Measurements from ENCODE around the gene PRKAG2. TPM values are rescaled to one million over a fixed set of nuclear protein-coding genes. Genes with fewer than 3 reads are reported as not detected.

PRKAG2 gene
- total RNA-seq, 2 donors from 2014 or later, result 38.3 to 78.5 TPM

DNA sequence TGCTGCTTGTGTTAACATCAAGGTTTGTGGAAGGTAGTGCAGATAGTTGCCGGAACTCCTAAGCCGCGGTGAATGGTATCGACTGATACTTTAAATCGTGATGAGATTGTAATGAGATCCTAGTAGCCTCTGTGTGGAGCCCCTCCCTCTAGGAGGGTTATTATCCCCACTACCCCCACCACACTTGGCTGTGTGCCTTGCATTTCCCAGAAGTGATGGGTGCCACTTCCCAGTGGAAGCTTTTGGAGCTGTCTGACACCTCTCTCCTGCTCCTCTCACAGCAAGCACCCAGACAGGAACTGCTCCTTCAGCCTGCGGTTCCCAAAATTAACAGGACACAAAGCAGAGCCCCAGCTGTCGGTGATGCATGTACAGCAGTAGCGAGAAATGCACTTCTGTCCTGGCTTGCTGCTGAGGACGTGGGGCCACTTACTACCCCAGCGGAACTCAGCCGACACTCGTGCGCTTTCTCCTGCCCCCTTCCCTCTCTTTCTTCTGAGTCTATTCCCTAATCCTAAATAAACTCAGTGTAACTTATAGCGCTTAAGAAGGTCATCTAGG is 52.5 kb downstream of the PRKAG2 start:
- no peaks in the 10 kb centered on the region for H3K9me3 ChIP-seq
- no peak for DNase-seq (ENCODE audit: low spot score)
- no peak overlapping the region for H3K27ac ChIP-seq
- ATAC-seq (ENCODE audit: insufficient number of reproducible peaks, low FRiP score, low read depth), result no peak
- no peaks in the 10 kb centered on the region for H3K27me3 ChIP-seq (replicated peaks; ENCODE audit: insufficient read depth)
- H3K4me1 ChIP-seq (ENCODE audit: control insufficient read depth in 1 of 2, low read depth in 2 of 2), result peaks cover 10 to 18% of the 10 kb centered on the region in 2 donors
- no peaks in the 10 kb centered on the region for H3K36me3 ChIP-seq
- TF ChIP-seq, protein P1, sequence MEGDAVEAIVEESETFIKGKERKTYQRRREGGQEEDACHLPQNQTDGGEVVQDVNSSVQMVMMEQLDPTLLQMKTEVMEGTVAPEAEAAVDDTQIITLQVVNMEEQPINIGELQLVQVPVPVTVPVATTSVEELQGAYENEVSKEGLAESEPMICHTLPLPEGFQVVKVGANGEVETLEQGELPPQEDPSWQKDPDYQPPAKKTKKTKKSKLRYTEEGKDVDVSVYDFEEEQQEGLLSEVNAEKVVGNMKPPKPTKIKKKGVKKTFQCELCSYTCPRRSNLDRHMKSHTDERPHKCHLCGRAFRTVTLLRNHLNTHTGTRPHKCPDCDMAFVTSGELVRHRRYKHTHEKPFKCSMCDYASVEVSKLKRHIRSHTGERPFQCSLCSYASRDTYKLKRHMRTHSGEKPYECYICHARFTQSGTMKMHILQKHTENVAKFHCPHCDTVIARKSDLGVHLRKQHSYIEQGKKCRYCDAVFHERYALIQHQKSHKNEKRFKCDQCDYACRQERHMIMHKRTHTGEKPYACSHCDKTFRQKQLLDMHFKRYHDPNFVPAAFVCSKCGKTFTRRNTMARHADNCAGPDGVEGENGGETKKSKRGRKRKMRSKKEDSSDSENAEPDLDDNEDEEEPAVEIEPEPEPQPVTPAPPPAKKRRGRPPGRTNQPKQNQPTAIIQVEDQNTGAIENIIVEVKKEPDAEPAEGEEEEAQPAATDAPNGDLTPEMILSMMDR (IDR thresholded peaks at IDR 0.05), result no peak
- H3K4me3 ChIP-seq, result no peak overlapping the region

DNA sequence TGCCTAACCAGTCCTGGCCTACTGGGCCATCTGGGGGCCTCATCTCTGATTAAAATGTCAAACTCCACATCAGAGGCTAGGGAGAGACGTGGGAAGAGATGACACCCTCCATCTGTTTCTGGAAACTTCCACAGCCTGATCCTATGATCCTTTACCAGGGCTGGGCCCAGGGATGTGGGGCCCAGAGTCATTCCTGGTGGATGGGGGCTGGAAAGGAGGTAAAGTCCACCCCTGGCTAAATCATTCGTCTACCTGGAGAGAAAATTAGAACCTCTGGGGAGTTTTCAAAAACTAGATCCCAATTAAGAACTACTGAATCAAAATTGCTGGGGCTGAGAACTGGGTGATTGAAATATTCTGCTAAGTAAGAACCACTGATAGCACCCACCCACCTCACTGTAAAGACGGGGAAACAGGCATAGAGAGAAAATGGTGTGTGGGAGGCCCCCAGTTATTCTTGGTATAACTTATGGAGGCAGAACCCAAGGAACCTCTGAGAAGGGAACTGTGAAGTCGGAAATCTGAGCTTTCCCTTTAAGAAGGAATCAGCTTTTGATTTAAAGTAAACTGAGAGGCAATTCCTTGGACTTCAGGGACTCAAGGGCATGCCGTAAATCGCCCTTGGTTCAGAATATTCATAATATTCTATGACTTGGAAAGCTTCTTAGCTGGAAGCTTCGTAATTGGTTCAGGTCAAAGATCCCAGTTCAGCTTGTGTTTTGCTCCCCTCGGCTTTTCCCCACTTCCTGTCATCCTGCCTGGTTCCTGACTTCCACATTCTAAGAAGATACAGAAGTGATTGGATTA is 53.1 kb downstream of the PRKAG2 start:
- no peak for ATAC-seq (ENCODE audit: insufficient number of reproducible peaks, low FRiP score, low read depth)
- no peak overlapping the region for H3K27ac ChIP-seq
- peaks cover 10 to 18% of the 10 kb centered on the region in 2 donors for H3K4me1 ChIP-seq (ENCODE audit: control insufficient read depth in 1 of 2, low read depth in 2 of 2)
- no peaks in the 10 kb centered on the region for H3K9me3 ChIP-seq
- no peak for DNase-seq (ENCODE audit: low spot score)
- H3K4me3 ChIP-seq, result no peak overlapping the region
- TF ChIP-seq, protein P1 (IDR thresholded peaks at IDR 0.05), result no peak
- H3K27me3 ChIP-seq (replicated peaks; ENCODE audit: insufficient read depth), result no peaks in the 10 kb centered on the region
- no peaks in the 10 kb centered on the region for H3K36me3 ChIP-seq

DNA sequence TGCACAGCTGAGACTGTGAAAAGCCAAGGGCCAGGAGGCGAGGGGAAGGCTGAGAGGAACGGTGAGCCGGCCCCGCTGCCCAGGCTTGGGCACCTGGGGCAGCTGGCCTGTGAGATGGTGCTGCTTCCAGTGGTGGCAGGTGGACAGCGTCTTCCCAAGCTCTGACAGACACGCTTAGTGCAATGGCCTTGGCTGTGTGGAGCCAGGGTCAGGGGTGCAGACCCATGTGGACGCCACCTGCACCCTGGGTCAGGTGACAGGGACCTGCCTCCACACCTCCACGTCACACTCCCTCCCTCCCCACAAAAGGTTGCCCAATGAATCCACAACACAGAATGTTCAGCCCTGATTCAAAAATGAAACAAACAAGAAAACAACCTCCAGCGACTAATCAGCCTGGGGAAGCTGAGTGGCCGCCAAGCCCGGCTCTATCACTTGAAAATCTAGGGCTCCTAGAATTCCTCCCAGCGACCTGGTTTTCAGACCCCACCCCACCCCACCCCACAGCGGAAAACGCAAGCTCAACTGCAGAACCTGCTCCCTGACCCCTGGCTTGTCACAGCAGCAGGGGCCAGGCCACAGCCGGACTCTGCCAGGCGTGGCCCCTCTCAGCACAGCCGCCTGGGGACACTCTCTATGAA is 54.3 kb downstream of the PRKAG2 start:
- ATAC-seq (ENCODE audit: insufficient number of reproducible peaks, low FRiP score, low read depth), result no peak
- DNase-seq (ENCODE audit: low spot score), result no peak
- TF ChIP-seq, protein P1 (IDR thresholded peaks at IDR 0.05), result no peak

DNA sequence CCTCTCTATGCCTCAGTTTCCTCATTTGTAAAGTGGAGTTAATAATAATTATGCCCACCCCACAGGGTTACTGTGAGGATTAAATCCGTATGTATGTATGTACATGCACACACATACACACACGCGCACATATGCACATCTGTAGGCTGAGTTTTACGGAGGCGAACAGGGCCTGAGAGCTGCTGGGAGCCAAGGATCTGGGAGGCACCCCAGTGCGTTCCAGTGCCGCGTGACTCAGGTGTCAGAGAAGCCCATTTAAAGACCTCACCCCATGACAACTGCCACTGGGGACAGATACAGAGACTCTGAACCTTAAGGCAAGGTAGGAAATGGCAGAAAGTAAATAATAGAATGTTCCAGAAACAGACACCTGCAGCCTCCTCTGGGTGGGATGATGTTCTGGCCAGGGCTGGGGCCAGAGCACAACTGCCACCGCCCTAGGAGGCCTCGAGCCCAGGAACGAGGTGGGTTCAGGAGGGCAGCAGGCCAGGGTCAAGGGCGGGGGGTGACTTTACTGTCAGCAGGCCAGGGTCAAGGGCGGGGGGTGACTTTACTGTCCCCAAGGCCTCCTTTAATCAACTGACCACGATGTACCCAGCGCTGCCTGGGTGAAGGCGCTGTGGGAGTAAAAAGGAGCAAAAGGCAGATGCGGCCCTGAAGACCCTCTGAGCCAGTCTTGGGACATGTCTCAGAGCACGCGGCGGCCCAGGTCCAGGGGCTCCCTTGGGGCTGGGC is 54.9 kb downstream of the PRKAG2 start:
- ATAC-seq (ENCODE audit: insufficient number of reproducible peaks, low FRiP score, low read depth), result no peak
- no peak for DNase-seq (ENCODE audit: low spot score)

More for the DNA sequence above, 54.3 kb downstream of the PRKAG2 start:
- Histone ChIP-seq H3K4me3 (no peak overlapping the region), H3K4me1 (ENCODE audit: control insufficient read depth in 1 of 2, low read depth in 2 of 2) (peaks cover 10 to 18% of the 10 kb centered on the region in 2 donors), H3K36me3 (no peaks in the 10 kb centered on the region), H3K9me3 (no peaks in the 10 kb centered on the region), H3K27me3 (replicated peaks; ENCODE audit: insufficient read depth) (no peaks in the 10 kb centered on the region), H3K27ac (no peak overlapping the region)

More for the DNA sequence above, 54.9 kb downstream of the PRKAG2 start:
- H3K27ac ChIP-seq, result no peak overlapping the region
- no peaks in the 10 kb centered on the region for H3K9me3 ChIP-seq
- TF ChIP-seq, protein P1 (IDR thresholded peaks at IDR 0.05), result no peak
- no peaks in the 10 kb centered on the region for H3K27me3 ChIP-seq (replicated peaks; ENCODE audit: insufficient read depth)
- H3K36me3 ChIP-seq, result no peaks in the 10 kb centered on the region
- H3K4me1 ChIP-seq (ENCODE audit: control insufficient read depth in 1 of 2, low read depth in 2 of 2), result peaks cover 10 to 19% of the 10 kb centered on the region in 2 donors
- no peak overlapping the region for H3K4me3 ChIP-seq
